ENCODE results near the gene NGLY1.

DNA sequence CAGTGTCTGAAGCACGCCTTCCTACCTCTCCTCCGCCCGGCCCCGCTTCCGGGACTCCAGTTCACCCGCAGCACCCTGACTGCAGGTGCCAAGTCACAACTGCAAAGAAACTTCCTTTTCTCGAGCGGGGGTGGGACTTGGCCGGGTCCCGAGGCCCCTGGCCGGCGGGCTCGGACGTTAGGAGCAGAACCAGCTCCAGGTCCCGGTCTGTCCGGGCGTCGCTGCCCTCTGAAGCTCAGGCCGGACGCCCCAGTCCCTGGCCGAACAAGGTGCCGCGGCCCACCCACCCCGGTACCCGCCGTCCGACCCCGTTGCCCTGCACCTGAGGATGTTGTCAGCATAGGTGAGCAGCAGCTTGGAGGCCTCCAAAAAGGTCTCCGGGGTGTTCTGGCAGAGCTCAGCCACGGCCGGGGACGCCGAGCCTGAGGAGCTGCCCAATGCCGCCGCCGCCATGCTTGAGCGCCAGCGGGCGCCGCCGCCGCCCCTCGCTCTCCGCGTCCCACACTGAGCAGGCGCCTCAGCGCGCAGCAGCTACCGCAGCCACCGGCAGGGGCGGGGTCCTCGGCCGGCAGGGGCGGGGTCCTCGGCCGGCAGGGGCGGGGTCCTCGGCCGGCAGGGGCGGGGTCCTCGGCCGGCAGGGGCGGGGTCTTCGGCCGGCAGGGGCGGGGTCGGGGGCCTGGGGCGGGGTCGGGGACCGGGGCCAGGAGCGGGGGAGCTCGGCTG lies at the start of gene NGLY1:
- TF ChIP-seq CEBPB (IDR thresholded peaks at IDR 0.05; ENCODE audit: low read depth, low read length) (no peak), POLR2A (IDR thresholded peaks at IDR 0.05; ENCODE audit: low read depth, low read length) (peak; percentile 90), CHD1 (IDR thresholded peaks at IDR 0.05; ENCODE audit: low read depth, low read length) (no peak)
- TF ChIP-seq, protein P1, sequence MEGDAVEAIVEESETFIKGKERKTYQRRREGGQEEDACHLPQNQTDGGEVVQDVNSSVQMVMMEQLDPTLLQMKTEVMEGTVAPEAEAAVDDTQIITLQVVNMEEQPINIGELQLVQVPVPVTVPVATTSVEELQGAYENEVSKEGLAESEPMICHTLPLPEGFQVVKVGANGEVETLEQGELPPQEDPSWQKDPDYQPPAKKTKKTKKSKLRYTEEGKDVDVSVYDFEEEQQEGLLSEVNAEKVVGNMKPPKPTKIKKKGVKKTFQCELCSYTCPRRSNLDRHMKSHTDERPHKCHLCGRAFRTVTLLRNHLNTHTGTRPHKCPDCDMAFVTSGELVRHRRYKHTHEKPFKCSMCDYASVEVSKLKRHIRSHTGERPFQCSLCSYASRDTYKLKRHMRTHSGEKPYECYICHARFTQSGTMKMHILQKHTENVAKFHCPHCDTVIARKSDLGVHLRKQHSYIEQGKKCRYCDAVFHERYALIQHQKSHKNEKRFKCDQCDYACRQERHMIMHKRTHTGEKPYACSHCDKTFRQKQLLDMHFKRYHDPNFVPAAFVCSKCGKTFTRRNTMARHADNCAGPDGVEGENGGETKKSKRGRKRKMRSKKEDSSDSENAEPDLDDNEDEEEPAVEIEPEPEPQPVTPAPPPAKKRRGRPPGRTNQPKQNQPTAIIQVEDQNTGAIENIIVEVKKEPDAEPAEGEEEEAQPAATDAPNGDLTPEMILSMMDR (conservative IDR thresholded peaks at IDR 0.05; ENCODE audit: low read depth, low read length) = no peak
- TF ChIP-seq, protein P2, sequence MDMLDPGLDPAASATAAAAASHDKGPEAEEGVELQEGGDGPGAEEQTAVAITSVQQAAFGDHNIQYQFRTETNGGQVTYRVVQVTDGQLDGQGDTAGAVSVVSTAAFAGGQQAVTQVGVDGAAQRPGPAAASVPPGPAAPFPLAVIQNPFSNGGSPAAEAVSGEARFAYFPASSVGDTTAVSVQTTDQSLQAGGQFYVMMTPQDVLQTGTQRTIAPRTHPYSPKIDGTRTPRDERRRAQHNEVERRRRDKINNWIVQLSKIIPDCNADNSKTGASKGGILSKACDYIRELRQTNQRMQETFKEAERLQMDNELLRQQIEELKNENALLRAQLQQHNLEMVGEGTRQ (IDR thresholded peaks at IDR 0.05; ENCODE audit: low read depth, low read length) = no peak
